ENCODE measurements around the gene AFG3L2. TPM values are rescaled to one million over a fixed set of nuclear protein-coding genes. Genes with fewer than 3 reads are reported as not detected.

AFG3L2 gene
- total and polyA plus RNA-seq, 2 of the 8 experiments (the other 6 are each of a cell fraction or from before 2014, with no cell fraction given), result 29.7 to 84.8 TPM

- TF ChIP-seq RNF2 (IDR thresholded peaks at IDR 0.05; ENCODE audit: borderline replicate concordance, low read depth, low read length, missing control alignments, poor library complexity, severe bottlenecking) (no peak), SUZ12 (IDR thresholded peaks at IDR 0.05; ENCODE audit: low read length) (no peak), CHD2 (IDR thresholded peaks at IDR 0.05; ENCODE audit: low read length) (no peak), SIX5 (IDR thresholded peaks at IDR 0.05; ENCODE audit: low read depth, low read length) (no peak), GABPA (IDR thresholded peaks at IDR 0.05; ENCODE audit: borderline replicate concordance, insufficient read depth, low read length) (no peak), TCF12 (IDR thresholded peaks at IDR 0.05; ENCODE audit: low read depth, low read length) (no peak)
Observed at GRCh38 chr18:12346240-12346565, 30.8 kb downstream of the AFG3L2 start (continued).

Data from H1 (cell line).